MM.1S (cell line): ENCODE data around the gene ULBP3.

Experiments used
- CTCF ChIP-seq: fragments of 300-600 bp; sonication (generic); IDR thresholded peaks from 2 replicates; pipeline ENCODE4 v1.5.1; 2016; ENCODE audit warnings: antibody characterized with exemption, low read length, mixed read lengths
- EZH2 ChIP-seq: fragments of 300-600 bp; sonication (generic); optimal IDR thresholded peaks from 2 replicates; pipeline ENCODE3; 2017; ENCODE audit warnings: low read depth, mild to moderate bottlenecking, antibody characterized with exemption, low read length, mixed read lengths

- TF ChIP-seq EZH2 (no peak), CTCF (no peak)
Measured at GRCh38 chr6:150043096-150043495, 25.8 kb downstream of the ULBP3 start.
